Measurements from ENCODE around the gene FARS2.

DNA sequence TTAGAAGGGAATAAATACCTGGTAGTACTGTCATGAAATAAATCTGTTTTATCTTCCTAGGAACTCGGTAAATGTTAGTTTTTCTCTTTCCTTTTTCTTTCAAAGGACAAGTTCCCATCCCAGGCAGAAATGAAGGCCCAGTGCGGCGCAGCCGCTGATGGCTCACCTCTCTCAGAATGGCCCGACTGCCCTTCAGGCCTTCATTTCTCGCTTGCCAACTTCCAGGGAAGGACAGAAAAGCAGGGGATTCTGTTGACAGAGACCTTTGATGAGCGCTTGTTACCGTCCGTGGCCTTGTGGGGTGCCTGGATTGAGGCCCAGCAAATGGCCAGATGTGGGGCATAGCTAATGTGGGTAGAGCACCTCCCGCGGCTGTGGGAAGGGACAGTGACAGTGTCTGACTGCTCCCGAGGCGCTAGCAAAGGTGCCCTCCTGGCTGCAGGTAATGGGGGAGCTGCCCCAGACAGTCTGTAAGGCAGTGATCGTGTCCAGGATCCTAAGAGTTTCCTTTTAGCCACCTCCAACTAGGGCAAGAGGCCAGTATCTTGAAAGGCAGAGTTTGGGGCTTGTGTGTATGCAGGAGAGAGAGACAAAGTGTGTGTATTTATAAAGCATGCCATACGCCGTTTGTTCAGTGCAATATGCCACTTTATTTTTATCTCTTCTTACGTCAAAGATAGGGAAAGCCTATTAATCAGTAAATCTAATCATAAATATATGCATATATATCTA, 391.3 kb downstream of the FARS2 start:
- TF ChIP-seq, protein P1, sequence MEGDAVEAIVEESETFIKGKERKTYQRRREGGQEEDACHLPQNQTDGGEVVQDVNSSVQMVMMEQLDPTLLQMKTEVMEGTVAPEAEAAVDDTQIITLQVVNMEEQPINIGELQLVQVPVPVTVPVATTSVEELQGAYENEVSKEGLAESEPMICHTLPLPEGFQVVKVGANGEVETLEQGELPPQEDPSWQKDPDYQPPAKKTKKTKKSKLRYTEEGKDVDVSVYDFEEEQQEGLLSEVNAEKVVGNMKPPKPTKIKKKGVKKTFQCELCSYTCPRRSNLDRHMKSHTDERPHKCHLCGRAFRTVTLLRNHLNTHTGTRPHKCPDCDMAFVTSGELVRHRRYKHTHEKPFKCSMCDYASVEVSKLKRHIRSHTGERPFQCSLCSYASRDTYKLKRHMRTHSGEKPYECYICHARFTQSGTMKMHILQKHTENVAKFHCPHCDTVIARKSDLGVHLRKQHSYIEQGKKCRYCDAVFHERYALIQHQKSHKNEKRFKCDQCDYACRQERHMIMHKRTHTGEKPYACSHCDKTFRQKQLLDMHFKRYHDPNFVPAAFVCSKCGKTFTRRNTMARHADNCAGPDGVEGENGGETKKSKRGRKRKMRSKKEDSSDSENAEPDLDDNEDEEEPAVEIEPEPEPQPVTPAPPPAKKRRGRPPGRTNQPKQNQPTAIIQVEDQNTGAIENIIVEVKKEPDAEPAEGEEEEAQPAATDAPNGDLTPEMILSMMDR (conservative IDR thresholded peaks at IDR 0.05; ENCODE audit: low read depth, low read length), result no peak
- no peak for TF ChIP-seq EZH2 (IDR thresholded peaks at IDR 0.05; ENCODE audit: borderline replicate concordance, low read depth, low read length, poor library complexity, severe bottlenecking)

Measured in A673 (cell line).